ENCODE results near the gene SH3BGR.

GRCh38 chr21:39527067-39527595, 75.4 kb downstream of the SH3BGR start:
- no peak for TF ChIP-seq GATA2 (IDR thresholded peaks at IDR 0.05; ENCODE audit: low read depth, low read length)
- TF ChIP-seq GATA3 (IDR thresholded peaks at IDR 0.05; ENCODE audit: low read depth, low read length) = no peak
